GM18502 (cell line): Measurements from ENCODE around the gene KLRG1.

Experiments used
- ATAC-seq: cut with Tn5 transposase; IDR thresholded peaks from one replicate; pipeline ENCODE4 v1.9.1; 2021; ENCODE audit warnings: mild to moderate bottlenecking; ENCODE audit not compliant: unreplicated experiment, poor library complexity

Gene KLRG1

GRCh38 chr12:8989413-8989812 lies at the start of gene KLRG1:
KLRG1 (plus strand) TSS chr12:8989546; CDS start chr12:8989636, 90 bp downstream.
- no peak for ATAC-seq

GRCh38 chr12:8941691-8942478 lies 47.5 kb upstream of the KLRG1 start:
- ATAC-seq = no peak

GRCh38 chr12:8943565-8944186 lies 45.7 kb upstream of the KLRG1 start:
- ATAC-seq = no peak

GRCh38 chr12:8946733-8947132 lies 42.6 kb upstream of the KLRG1 start:
- ATAC-seq = no peak

DNA sequence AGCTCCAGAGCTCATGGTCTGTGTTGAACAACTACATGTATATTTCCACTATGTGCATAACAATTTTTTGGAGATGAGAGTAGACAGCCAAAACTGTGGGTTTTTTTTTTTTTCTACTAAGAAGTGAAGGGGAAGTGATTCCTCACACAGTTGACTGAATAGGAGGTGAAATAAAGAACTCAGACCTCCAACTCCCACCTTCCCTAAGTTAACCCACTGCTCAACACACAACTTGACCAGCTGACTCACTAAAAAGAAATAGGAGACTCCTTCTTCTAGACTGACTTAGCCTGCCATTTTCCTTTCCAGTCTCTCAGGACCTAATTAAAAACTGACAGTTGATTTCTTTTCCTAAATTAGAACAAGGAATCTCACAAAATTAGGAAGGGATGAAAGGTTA lies 41.6 kb upstream of the KLRG1 start:
- no peak for ATAC-seq

- ATAC-seq = no peak
These were observed 40.5 kb upstream of the KLRG1 start for GRCh38 chr12:8948701-8949341.

DNA sequence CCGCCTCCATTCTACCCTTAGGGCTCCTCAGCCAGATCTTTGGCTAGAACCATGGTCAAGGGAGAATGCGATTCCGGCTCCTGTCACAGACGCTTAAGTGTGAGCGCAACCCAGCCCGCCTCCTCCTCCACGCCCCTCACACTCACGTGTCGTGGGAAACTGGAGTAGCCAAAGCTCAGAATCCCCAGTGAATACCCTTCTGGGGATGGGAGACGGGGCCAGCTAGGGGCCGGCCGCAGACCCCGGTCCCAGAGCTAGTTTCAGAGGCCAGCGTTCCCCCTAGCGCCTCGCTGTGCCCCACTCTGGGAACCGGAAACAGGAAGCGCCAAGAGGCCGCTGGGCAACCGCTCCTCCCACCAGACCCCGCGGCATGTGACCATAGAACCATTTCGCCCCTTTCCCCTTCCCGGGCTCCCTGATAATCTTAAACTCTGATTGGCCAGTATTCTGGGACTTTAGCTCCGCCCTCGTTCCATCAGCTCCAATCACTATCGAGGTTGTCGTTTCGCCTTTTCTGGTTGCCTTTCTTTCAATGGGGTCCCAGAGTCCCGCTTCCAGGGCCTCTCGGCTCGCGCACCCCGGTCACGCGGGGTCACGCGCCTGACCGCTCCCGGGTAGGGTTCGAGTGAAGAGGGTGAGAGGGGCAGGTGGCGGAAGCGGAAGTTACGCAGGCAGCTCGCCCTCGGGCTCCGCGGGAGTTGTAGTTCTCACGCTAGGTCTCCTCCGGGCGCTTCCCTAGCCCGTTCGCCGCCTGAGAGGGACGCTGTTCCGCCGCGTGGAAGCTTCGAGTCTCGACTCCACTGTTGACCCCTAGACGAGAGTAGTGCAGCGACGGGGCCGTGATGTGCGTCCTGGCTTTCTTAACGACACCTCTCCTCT lies 39.8 kb upstream of the KLRG1 start, which contains the start of gene M6PR:
Gene M6PR, minus strand, starts transcription at position 304 of the 879 bp plus-strand sequence. CDS start 3,241 bp downstream, outside the sequence.
- ATAC-seq = peak; percentile 85

- peak; percentile 18 for ATAC-seq
These were observed 39.2 kb upstream of the KLRG1 start for GRCh38 chr12:8950221-8950527.

DNA sequence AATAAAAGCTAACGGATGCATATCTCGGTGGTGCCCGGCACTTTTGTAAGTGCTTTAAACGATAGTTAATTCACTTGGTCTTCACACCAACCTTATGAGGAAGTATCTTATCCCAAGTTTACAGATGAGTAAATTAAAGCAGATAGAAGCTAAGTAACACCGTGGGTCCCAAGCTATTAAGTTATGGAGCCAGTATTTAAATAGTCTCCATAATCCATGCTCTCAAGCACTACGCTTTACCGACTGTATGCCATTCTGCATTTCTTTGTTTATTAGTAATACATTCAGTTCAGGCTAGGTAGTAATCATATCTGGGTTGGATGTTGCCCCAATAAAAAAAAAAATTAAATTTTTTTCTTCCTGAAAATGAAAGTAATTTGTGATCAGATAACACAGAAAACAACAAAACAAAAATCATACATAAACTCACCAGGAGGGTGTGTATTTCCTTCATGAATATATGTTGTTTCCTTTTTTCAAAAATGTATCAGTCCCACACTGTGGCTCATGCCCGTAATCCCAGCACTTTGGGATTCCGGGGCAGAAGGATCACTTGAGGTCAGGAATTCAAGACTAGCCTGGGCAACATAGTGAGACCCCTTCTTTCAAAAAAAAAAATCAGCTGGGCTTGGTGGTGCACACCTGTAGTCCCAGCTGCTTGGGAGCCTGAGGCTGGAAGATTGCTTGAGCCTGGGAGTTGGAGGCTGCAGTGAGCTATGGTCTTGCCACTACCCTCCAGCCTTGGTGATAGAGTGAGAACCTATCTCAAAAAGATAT lies 38.5 kb upstream of the KLRG1 start:
- no peak for ATAC-seq

GRCh38 chr12:8951744-8952143 lies 37.6 kb upstream of the KLRG1 start:
- no peak for ATAC-seq

DNA sequence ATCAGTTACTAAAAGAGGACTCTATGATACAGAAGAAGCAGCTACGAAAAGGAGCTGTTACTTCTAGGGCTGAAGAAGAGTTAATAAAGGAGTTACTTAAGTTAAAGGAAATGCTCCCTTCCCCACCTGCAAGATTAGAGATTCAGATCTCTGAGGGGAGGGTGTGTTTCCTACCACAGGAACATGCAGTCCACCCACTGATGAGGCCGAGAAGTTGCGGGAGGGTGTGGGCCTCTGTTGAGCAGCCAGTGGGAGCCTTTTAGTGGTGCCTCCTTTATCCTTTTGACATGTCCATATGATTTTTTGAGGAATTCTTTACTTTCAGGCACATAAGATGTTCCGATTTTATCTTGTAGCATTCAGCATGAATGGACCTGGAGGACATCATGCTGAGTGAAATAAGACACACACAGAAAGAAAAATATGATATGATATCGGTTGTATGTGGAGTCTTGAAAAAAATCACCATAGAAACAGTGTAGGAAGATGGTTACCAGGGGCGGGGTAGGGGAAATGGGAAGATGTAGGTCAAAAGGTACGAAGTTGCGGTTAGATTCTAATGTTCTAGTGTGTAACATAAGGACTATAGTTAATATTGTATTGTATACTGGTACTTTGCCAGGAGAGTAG lies 35.5 kb upstream of the KLRG1 start:
- no peak for ATAC-seq

DNA sequence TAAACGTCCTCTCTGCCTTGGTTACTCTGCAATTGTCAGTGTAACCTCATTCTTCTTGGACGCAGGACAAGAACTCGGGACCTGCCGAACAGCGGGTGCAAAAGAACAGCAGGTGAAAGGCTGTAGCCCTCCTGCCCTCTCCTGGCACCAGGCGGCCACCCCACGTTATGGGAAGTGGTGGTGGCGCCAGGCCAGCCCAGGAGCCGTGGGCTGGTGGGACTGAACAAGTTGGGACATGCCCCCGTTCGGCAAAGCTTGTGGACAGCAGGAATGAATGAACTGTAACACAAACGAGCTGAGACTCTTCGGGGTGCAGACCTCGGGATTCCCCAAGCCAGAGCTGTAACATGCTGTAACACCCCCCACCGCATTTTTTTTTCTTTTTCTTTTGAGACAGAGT lies 33.3 kb upstream of the KLRG1 start:
- no peak for ATAC-seq

DNA sequence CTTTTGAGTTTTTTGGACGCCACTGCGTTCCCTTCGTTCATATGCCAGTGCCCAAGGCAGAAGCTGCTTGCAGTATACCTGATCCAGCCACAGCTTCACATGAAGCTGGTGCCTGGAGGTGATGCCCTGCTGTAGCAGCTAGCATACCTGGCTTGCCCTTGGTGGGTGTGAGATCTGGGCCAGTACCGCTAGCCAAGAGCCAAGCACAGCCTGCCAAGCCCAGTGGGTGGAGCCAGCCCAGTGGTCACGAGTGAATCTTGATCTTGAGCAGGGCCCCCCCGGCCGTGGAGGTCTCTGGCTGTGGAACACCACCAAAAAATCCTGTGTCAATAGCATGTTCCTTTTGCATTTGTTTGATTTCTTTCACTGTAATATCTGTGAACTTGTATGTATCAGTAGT lies 32.6 kb upstream of the KLRG1 start:
- no peak for ATAC-seq

GRCh38 chr12:8957561-8957960 lies 31.8 kb upstream of the KLRG1 start:
- ATAC-seq = no peak

GRCh38 chr12:8958066-8958465 lies 31.3 kb upstream of the KLRG1 start:
- no peak for ATAC-seq

- ATAC-seq = no peak
These were observed 29.2 kb upstream of the KLRG1 start for GRCh38 chr12:8960176-8960575.

GRCh38 chr12:8968761-8969160 lies 20.6 kb upstream of the KLRG1 start:
- no peak for ATAC-seq

DNA sequence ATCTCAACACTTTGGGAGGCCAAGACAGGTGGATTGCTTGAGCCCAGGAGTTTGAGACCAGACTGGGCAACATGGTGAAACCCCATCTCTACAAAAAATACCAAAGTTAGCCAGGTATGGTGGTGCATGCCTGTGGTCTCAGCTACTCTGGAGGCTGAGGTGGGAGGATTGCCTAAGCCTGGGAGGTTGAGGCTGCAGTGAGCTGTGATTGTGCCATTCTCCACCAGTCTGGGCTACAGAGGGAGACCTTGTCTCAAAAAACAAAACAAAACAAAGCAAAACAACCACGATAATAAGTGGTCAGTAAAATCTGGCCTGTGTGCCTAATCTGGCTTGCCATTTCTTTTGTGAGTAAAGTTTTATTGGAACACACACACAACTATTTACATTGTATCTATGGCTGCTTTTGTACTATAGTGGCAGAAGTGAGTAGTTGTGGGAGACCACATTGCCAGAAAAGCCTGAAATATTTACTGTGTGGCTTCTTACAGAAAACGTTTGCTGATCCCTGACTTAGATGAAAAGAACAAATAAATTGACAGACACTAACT lies 19.4 kb upstream of the KLRG1 start:
- no peak for ATAC-seq

DNA sequence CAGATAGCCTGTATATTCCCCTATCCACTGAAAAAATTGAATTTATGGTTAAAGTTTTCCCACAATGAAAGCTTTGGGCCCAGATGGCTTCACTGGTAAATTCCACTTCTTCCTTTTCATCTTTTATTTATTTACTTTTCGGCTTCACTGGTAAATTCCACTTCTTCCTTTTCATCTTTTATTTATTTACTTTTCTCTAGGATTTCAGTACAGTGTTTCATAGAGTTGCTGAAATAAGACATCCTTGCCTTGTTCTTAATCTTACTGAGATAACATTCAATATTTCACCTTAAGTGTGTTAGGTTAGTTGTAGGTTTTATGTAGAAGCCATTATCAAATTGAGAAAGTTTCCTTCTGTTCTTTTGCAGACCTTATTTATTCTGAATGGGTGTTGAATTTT lies 18.9 kb upstream of the KLRG1 start:
- ATAC-seq = no peak
